Cerebellar nuclear complex (tissue), 1 donor: ENCODE data around the gene PRICKLE3.
"Not testable (repeated sequence)": the region's sequence is repeated elsewhere in the genome, so short reads cannot be mapped to it uniquely, and the experiment has no call there.

Experiments
- DNase-seq, 2 experiments: peaks; one replicate each; lab custom pipeline; 2025; lab: John Stamatoyannopoulos, UW

Gene PRICKLE3

DNA sequence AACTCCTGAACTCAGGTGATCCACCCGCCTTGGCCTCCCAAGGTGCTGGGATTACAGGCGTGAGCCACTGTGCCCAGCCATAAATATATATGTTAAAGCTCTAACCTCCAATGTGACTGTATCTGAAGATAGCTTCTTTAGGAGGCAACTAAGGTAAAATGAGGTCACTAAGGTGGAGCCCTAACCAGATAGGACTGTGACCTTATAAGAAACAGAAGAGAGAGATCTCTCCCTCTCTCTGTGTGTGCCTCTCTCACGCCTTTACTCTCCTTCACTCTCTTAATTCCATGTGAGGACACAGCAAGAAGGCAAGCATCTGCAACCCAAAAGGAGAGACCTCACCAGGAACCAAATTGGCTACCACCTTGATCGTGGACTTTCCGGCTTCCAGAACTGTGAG is 24.5 kb downstream of the PRICKLE3 start:
- no peak for DNase-seq

DNA sequence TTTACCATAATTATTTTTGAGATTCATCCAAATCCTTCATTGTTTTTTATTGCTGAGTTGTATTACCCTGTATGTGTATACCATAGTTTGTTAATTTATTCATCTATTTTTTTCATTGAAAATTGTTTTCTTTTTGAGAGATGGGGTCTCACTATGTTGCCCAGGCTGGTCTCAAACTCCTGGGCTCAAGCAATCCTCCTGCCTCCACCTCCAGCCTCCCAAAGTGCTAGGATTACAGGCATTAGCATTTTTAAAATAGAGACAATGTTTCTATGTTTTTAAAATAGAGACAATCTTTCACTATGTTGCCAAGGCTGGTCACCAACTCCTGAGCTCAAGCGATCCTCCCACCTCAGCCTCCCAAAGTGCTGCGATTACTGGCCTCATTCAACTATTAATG is 25.3 kb downstream of the PRICKLE3 start:
- DNase-seq = no peak

DNA sequence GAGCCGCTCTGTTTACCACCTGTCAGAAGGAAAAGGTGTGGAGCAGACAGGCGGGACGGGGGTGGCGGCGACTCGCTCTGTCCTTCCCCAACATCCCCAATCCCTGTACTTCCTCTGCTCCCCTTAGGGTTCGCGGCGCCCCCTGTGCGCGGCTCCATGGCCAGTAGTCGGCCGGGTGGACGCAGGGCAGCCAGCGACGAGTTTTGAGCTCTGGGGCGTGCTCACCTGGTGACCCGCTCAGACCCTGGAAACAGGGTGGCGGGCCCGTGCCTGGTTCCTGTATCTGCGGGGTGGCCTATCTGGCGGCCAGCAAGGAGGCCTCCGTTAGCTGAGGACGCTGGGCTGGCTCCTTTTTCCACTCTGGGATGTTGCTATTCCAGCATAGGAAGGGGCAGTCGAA is 29.0 kb downstream of the PRICKLE3 start:
- DNase-seq = no peak

DNA sequence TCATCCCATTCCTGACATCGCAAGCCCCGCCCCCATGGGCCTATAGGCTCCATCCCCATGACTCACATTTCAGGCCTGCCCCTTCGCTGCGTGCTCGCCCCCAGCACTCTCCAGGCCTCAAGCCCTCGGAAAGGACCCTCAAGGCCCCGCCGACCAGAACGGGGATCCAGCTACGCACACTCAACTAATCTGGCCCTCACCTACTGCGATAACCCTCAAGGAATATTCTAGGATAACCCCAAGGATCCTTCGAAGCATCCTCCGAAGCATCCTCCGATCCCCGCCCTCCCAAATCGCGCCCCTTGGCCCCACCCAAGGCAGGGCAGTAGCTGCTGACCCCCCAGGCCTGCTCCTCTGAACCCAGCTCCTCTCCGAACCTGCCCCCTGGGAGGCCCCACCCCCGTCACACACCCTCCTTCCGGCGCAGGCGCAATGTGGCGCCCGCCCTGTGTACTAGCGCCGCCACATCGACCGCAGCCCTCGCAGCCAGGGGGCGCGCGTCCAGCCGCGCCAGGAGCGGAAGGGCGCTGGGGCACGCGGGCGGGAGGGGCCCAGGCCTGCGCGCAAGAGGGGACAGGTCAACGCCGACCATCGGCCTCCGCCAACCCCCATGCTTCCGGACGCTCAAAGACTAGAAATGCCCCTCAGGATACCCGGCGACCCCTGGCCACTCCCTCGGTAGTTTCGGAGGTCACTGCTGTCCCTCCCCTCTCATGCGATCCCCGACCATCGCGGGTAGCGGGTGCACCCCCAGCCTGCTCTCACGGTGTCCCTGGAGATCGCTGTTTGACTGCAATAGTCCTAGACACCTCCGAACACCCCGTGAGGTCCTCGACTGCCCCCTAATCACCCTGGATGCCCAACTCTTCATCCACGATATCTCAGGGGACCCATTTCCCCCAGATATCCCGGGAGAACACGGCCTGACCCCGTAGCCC is 30.0 kb downstream of the PRICKLE3 start:
- DNase-seq = peak in 1 of 2 experiments; percentile 41

DNA sequence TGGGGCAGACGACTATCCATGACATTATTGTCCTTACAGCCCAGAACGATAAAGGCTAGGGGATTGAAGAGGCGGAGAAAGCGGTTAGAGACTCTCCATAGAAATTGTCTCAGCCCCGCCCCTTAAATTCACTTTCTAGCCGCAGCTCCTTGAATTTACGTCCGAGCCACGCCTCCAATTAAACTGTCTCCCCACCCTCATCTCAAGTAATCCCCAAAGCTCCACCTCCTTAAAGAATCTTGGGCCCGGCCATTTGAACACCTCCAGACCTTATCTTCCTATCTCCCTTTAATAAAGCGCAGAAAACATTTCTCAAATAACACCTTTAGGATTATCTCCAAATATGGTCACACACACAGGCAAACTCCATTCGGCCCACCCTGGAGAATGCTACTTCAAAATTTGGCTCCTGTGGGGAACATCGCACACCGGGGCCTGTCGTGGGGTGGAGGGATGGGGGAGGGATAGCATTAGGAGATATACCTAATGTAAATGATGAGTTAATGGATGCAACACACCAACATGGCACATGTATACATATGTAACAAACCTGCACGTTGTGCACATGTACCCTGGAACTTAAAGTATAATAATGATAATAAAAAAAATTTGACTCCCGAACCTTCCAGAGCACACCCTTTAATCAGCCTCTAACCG is 30.8 kb downstream of the PRICKLE3 start:
- peak in 1 of 2 experiments; percentile 6 for DNase-seq

DNA sequence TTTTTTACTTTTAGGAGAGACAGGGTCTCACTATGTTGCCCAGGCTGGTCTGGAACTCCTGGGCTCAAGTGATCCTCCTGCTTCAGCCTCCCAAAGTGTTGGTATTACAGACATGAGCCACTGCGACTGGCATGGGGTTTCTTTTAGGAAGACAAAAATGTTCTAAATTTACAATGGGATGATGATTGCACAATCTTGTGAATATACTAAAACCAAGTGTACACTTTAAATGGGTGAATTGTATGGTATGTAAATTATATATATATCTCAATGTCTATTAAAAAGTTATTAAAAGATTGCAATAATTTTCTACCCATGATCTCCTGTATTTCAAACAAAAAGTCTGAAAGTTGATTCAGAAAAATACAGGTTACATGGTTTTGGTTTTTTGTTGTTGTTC is 32.7 kb downstream of the PRICKLE3 start:
- DNase-seq = no peak

DNA sequence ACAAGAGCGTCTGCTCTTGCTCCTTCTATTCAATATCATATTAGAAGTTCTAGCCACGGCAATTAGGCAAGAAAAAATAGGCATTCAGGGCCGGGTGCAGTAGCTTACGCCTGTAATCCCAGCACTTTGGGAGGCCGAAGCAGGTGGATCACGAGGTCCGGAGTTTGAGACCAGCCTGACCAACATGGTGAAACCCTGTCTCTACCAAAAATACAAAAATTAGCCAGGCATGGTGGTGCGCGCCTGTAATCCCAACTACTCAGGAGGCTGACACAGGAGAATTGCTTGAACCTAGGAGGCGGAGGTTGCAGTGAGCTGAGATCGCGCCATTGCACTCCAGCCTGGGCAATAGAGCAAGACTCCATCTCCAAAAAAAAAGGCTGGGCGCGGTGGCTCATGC is 36.9 kb downstream of the PRICKLE3 start:
- not testable (repeated sequence) for DNase-seq

DNA sequence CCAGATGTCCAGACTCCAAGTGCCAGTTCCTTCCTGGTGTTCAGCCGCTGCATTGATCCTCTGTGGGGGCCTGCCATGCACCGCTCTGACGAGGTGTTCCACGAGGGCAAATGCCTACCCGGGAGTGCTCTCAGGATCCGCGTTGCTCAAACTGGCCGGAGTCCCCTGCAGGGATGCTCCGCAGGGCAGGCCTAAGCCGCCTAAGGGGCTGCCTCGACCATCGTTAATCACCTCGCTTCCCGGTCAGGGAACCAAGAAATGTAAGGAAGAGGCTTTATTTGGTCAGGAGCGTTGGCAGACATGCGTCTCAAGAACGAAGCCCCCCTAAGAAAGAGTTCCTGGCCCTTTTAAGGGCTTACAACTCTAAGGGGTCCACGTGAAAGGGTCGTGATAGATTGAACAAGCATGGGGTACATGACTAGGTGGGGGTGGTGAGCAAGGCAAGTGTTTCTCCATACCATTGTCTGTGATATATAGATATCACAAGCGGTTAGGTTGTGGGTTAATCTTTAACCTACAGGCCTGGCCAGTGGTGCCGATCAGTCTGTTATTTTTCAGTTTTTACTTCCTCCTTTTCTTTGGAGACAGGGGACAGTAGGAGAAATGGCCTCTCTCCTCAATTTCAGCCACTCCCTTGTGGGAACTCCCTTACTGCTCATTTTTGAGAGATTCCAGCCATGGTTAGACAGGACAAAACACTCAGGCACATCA is 37.6 kb downstream of the PRICKLE3 start:
- DNase-seq = not testable (repeated sequence)

DNA sequence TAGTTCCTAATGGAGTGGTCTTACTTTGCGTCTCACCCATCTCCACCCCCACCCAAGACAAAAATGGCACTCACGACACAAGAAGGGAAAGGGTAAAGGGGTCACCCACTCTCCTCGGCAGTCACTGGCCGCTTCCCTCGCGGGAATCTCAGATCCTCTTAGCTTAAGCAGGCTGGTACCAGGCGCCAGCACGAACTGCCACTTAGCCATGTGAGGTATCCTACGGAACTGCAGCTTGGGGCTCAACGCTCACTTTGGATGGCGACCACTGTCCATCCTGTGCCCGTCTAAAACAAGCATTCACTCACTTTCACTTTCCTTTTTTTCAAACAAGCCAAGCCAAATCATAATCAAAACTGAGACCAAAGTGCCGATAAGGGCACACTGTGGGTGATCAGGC is 38.2 kb downstream of the PRICKLE3 start:
- no peak for DNase-seq

DNA sequence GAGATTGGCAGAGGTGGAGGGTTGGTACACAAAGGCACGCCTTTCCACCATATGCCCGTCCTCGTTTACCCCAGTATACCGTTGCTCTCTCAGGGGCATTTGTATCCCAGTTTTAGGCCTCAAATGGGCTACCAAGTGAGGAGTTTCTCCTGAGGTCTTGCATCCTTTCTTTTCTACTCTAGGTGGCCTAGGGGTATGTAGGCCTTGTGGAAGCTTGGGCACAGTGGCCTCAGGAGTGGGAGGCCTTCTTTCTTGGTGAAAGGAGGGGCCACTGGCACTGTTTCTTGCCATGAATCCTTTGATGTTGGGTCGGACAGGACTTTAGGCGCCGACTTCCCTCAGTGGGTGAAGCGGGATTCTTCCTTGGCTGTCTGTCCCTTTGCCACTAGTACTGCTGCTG is 38.9 kb downstream of the PRICKLE3 start:
- no peak for DNase-seq

DNA sequence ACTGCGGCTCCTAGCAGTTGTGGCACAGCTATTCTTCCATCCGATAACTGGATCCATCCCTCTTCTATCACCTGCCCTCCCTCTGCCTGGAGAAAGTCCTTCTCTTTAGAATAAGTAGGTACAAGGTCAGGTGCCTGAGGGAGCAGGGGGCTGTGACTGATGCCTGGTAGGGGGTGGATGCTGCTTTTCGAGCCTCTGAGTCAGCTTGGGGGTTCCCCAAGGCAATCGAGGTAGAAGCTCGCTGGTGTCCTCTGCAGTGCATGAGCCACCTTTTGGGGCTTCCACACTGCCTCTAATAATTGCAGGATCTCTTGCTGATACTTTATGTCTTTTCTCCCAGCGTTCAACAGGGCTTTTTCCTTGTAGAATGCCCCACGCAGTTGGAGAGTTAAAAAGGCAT is 43.0 kb downstream of the PRICKLE3 start:
- not testable (repeated sequence) for DNase-seq

DNA sequence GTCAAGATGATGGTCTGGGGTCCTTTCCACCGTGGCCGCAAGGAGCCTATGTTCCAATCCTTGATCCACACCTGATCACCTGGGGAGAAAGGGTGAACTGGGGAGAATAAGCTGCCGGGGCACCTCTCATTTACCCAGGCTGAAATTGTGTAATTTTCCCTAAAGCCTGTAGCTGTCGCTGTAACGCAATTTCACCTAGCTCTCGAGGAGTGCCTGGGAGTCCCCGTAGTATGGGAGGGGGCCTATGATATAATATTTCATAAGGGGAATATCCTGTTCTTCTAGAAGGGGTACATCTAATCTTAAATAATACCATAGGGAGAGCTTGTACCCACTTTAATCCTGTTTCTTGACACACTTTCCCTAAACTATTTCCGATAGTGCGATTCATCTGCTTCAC is 43.9 kb downstream of the PRICKLE3 start:
- not testable (repeated sequence) for DNase-seq

DNA sequence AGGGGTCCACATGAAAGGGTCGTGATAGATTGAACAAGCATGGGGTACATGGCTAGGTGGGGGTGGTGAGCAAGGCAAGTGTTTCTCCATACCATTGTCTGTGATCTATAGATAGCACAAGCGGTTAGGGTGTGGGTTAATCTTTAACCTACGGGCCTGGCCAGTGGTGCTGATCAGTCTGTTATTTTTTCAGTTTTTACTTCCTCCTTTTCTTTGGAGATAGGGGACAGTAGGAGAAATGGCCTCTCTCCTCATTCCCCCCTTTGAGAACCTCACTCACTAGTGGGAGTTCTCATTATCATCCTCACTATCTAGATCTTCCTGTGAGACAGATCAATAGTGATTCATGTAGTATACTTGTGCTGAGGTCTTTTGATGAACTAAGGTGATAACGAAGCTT is 46.5 kb downstream of the PRICKLE3 start:
- no peak for DNase-seq

DNA sequence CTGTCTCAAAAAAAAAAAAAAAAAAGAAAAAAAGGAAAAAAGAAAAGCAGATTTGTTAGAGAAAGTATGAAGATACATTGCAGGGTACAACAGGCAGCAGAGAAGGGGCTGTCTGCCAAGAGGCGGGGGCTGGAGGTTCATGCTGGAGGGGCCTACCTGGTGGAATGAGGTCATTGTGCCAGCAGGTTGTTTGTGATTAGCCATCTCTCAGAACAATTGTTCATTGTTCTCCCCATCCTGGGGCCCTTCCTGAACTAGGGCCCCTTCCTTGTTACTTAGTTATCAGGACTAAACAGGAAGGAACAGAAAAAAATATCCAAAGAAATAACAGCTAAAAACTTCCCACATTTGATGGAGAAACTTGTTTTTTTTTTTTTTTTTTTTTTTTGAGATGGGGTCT is 48.7 kb downstream of the PRICKLE3 start:
- DNase-seq = no peak

DNA sequence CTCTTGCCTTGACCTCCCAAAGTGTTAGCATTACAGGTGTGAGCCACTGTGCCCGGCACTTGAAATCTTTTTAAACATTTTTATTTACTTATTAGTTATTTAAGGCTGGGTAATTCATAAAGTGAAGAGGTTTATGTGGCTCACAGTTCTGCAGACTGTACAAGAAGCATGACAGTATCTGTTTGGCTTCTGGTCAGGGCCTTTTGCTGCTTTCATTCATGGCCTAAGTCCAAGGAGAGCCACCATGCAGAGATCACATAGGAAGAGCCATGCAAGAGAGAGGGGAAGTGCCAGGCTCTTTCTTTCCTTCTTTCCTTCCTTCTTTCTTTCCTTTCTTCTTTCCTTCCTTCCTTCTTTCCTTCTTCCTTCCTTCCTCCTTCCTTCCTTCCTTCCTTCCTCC is 52.4 kb downstream of the PRICKLE3 start:
- no peak for DNase-seq

DNA sequence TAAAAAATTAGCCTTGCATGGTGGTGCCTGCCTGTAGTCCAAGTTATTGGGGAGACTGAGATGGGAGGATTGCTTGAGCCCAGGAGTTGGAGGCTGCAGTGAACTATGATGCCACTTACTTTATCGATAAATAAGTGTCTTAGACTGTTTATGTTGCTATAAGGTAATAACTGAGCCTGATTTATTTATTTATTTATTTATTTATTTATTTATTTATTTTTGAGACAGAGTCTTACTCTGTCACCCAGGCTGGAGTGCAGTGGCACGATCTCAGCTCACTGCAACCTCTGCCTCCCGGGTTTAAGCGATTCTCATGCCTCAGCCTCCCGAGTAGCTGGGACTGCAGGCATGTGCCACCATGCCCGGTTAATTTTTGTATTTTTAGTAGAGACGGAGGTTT is 53.9 kb downstream of the PRICKLE3 start:
- DNase-seq = not testable (repeated sequence)

DNA sequence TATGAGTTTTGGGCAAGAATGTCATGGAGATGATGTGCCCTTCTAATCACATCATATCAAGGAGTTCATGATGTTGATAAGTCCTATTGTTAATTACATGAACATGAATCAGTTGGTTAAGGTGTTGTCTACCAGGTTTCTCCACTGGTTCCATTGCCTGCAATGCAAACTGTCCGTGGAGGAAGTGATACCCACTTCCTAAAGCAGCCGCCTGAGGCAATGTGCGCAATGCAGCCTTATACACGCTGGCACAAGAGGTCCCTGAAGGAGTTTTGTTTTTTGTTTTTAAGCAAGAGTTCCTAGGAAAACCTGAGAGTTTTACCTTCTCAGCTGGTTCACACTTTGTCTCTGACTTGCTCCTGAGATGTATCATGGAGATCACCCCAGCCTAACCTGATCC is 56.7 kb downstream of the PRICKLE3 start:
- no peak for DNase-seq

DNA sequence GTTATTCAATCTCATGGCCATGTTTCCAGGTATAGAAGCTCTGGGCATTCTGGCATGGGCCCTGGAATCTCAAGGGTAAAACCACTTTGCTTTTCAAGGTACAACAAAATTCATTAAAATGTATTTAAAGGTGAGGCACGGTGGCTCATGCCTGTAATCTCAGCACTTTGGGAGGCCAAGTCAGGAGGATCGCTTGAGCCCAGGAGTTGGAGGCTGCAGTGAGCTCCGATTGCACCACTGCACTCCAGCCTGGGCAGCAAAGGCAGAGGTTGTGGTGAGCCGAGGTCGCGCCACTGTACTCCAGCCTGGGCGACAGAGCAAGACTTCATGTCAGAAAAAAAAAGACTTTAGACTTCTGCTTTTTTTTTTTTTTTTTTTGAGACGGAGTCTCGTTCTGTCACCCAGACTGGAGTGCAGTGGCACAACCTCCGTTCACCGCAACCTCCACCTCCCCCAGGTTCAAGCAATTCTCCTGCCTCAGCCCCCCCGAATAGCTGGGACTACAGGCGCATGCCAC is 58.4 kb downstream of the PRICKLE3 start:
- not testable (repeated sequence) for DNase-seq
